Activated effector memory CD4-positive, alpha-beta T cell treated with Interleukin-2 at 50 U/mL for 16 hours (primary cell): ENCODE measurements around the gene HOXB1.

Experiments used
- DNase-seq: peaks from one replicate; pipeline ENCODE4 v3.0.0-alpha.2; 2020

Gene HOXB1

GRCh38 chr17:48530887-48531272, at the start of gene HOXB1:
HOXB1 (minus strand) TSS chr17:48531011; CDS start chr17:48530904, 107 bp downstream.
- no peak for DNase-seq

DNA sequence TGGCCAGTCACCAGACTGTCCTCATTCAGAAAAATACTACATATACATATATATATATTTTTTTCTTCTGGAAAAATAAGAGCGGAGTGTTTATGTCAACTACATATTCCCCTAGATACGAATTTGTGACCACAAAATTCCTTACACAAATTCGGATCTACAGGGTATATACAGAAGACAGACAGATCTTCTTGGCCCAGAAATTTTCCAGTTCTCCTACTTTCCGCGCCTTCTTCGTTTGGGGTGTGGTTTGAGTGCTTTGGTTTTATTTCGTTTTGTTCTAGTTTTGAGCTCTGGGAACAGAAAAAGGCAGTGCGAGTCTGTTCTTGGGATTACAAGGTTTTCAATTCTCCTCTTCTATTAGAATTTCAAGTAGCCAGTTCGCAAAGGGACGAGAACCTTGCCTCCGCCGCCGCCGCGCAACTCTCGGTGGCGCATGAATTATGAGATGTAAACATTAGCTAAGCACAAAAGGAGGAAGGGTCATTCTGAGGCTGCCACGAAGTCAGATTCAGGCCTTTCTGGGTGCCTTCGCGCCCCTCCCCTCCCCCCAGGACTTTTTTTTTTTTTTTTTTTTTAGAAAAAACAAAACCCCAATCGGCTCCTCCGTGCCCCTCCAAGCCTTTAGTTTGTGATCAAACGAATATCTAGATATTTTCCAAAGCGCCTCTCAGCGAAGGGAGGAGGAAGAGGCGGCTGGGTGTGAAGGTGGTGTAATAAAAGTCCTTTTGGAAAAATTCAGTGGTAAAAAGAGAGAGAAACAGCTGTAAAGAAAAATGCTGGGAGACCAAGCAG, 49.1 kb upstream of the HOXB1 start:
- DNase-seq: no peak

DNA sequence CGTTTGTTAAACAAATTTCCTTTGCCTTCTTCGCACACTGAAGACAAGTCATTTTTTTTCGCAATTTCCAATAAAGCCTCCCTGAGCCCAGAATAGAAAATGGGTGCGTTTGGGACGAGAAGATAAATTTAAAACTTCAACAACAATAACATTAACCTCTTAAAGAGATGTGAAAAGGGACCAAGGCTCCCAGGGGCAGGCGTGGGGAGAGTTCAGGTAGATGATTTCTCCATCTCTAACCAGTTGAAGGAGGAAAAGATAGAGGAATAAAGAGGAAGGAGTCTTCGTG, 48.6 kb upstream of the HOXB1 start:
- DNase-seq: no peak

GRCh38 chr17:48578616-48579470, 48.0 kb upstream of the HOXB1 start:
- no peak for DNase-seq

DNA sequence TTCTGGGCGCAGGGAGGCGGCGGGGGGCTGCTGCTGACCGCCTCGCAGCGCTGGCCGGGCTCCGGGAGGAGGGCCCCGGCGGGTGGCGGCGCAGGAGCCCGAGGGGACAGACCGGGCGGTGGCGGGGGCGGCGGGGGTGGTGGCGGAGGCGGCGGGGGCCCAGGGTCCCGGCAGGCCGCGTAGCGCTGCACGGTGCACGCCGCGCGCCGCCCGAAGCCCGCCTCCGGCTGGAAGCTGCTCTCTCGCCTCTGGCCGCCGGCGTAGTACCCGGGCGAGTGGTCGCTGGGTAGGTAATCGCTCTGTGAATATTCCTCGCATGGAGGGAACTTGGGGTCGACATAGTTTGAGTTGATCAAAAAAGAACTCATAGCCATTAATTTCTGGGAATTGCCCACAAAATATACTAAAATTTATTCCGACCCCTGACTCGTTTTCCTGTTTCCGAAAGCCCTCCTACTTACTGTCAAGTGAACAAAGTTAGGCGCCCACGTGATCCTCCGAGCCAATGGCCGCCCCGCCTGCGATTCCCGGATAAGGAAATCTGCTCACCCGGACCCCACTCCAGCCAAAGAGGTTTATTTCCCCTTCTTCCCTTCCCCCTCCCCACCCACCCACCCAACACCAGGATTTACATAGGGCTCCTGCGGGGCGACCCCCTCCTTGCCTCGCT, 47.3 kb upstream of the HOXB1 start, which contains the start of gene HOXB4:
TSS of gene HOXB4 (minus strand) at position 405 of the 670 bp plus-strand sequence. CDS start at position 374, 31 bp downstream.
- peak; percentile 53 for DNase-seq

DNA sequence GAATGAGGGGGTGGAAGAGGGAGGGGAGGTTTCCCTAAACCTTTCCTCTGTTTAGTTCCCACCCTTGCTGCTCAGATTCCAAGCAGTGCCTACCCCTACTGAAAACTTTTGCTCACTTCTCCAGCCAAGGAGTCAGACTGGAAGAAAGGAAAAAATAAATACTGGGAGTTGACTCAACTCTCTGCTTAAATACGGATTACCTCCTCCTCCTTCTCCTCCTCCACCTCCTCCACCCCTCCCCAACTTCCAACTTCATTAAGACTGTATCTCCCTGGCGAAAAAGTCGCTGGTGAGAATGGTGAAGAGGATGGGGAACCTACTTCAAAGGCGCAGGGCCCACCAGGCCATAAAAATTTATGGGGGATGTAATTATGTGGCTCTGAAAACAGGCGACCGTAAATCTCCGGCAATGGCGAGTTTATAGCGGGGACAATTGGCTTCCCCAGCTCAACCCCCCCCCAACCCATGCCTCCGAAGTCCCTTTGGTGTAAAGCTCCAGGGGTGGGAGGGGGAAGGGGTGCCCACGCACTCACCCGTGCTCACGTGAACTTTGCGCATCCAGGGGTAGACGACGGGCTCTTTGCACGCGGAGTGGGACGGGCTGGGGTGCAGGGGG, 46.6 kb upstream of the HOXB1 start:
- DNase-seq: no peak

GRCh38 chr17:48576479-48577309, 45.9 kb upstream of the HOXB1 start:
- no peak for DNase-seq

- DNase-seq: no peak
Measured at GRCh38 chr17:48575673-48576478, 45.1 kb upstream of the HOXB1 start.

- DNase-seq: no peak
Measured at GRCh38 chr17:48575066-48575582, 44.3 kb upstream of the HOXB1 start.

DNA sequence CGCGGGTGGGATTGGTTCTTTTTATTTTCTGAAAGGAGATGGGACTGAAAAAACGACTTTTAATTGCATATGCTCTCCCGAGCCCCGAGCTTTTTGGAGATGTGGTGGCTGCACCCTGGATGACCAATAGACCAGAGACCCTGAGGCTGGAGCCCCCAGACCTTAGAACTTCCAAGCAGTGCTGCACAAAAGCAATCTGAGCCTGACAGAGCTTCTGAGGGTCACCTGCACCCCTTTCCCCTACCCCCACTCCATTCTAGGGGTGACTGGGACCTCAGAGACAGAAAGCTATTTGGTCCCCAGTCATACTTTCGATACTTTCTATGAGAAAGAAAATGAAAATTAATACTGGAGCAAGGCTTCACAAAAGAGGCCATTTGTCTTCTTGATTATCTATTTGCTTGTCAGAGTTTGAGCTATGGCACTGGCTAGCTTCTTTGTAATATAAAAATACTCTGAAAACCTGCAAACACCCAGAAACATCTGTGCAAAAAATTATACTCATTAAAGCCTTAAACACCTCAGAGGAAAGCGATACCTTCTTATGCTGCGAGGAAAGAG, 43.8 kb upstream of the HOXB1 start:
- DNase-seq: no peak

GRCh38 chr17:48571826-48572417, 41.1 kb upstream of the HOXB1 start:
- no peak for DNase-seq

GRCh38 chr17:48571024-48571818, 40.4 kb upstream of the HOXB1 start:
- DNase-seq: no peak

GRCh38 chr17:48570325-48571023, 39.7 kb upstream of the HOXB1 start:
- DNase-seq: no peak

- no peak for DNase-seq
Measured at GRCh38 chr17:48569674-48570324, 39.0 kb upstream of the HOXB1 start.

GRCh38 chr17:48569240-48569582, 38.4 kb upstream of the HOXB1 start:
- no peak for DNase-seq

- DNase-seq: no peak
Measured at GRCh38 chr17:48568499-48569239, 37.9 kb upstream of the HOXB1 start.

- DNase-seq: no peak
Measured at GRCh38 chr17:48567646-48568354, 37.0 kb upstream of the HOXB1 start.
